HG02981 (cell line): ENCODE results near the gene BLID.

Source experiments
- ATAC-seq: cut with Tn5 transposase; IDR thresholded peaks from one replicate; pipeline ENCODE4 v1.9.1; 2021; ENCODE audit warnings: mild to moderate bottlenecking, moderate library complexity; ENCODE audit not compliant: unreplicated experiment

Gene BLID

DNA sequence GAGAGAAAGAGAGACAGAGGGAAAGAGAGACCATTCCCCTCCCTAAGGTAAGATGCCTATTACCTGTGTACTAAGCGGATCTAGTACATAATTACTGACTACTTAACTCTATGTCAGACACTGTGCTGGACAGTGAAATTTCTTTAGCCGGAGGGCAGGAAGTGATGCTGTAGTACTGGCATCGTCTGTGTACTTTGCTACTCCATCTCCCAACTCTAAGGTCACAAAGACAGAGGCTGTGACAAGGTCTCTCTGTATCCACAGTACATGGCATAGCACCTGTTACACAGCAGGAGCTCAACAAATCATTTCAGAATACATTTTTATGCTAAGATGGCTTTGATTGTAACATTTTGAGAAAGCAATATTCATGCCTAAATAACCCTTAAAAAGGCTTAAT, 9.0 kb downstream of the BLID start:
- ATAC-seq: no peak

DNA sequence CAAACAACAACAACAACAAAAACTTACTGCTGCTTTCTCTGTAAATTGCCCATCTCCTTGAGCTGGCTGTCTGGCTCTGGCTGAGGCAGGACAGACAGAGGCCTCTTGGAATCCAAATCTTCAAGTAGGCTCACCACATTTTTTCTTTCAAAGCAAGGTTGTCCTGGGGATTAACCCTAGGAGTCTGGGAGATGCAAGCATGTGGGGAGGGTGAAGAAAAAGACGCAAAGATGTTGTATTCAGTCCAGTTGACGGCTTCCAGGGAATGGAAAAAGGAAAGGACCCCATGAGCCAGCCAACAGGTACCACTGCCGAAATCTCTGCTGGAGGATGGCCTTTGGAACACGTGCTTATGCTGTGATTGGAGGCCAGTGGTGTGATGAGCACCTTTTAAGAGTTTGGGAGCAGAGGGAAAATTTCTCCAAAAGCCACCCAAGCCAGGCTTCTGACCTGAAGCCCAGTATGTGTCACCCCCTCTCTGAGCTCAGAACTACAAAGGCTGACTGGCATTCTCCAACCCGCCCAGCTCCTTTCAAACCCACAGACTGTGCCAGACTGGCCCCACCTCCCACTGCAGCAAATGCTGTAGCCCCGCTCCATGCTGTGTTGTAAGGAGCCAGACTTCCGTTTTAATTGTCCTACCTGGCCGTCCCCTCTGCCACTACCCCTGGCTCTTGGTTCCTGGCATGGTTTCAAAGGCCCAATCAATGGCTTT, 10.8 kb downstream of the BLID start:
- no peak for ATAC-seq

DNA sequence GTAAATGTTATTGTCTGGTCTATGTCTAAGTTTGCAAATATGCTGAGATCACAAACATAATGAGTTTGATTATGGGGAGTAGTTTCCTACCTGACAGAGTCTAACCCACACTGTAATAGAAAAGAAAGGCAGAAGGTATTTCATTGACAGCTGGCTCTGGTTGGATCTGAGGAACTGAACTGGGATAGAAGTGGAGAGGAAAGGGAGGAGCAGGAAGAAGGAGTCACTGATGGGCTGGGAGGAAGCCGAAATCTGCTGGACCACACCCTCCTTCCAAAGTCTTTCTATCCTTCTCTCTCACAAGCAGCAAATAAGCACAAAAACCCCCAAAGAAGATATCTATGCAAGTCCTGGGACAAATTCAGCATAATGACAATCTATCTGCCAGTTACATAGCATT, 11.7 kb downstream of the BLID start:
- ATAC-seq: no peak

DNA sequence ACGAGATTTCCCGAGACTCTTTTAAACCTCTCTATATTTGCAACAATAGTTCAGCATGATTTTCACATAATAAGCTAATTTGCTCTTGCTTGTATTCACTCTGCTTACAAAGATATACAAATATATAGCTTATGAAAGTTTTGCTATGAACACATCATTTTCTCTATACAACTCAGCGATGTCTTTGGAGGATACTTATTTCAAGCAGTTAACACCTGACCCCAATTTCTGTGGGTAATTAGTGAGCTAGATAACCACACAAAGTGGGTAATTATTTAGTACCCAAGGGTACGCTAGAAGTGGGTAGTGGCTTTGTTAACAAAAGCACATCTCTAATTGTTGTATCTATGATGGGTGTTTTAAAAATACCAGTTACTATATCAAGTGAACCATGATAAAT, 12.3 kb downstream of the BLID start:
- ATAC-seq: no peak

DNA sequence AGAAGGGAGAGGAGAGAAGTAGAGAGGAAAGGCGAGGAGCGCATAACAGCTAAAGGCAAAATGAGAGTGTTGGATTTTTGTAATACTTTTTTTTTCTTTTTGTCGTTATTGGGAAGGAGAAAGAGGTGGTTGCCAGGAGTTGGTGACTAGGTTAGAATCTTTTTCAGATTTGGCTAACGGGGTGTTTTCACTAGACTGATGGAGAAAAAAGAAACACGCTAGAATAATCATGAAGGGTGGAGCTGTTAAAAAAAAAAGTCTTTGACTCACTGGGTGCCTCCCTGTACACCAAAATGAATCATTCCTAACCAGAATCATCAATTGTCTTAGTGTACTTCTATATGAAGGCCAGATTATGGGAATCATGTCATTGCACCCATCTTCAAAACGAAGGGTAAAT, 12.7 kb downstream of the BLID start:
- ATAC-seq: no peak

DNA sequence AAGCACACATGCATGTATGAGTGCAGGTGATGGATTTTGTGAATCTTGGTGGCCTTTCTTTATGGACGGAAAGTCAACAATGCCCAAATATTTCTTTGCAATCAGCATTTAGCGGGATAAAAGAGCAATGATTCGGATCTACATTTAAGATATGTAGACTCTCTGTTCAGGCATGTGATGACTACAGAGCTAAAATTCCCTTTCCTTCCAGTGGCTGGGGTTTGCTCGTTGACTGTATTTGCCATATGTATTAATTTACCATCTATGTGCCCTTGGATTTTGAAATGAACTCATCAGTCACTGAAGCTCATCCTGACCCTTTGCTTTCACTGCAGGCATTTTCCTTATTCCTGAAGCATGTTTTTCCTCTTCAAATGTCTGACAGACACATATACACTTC, 13.6 kb downstream of the BLID start:
- no peak for ATAC-seq

DNA sequence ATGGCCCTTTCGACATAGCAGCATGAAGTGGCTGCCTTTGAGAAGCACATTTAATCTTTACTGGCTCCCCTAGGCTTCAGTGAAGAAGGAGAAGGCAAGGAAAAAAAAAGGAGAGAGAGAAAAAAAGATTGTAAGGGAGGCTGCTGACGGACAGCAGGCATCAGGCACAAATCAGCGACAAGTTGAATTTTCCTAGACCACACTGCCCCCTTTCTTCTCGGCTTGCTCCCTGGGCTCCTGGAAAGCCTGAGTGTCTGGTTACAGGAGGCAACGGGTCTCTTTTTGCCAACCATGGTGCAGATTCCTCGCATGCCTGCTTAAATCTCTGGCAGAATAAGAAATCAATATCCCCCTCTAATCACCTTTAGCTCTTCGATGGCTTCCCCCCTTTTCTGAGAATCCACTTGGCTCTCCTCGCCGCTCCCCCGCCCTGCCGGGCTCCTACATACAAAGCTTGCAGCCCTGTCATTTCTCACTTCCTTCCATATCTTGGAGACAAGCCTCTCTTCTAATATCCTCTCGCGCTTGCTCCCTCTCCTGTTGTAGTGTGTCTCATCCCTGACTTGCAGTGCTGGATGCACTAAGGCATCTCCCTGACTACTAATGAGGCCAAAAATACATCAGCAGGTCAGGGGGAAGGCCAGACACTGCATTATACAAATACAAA, 14.3 kb downstream of the BLID start:
- no peak for ATAC-seq

DNA sequence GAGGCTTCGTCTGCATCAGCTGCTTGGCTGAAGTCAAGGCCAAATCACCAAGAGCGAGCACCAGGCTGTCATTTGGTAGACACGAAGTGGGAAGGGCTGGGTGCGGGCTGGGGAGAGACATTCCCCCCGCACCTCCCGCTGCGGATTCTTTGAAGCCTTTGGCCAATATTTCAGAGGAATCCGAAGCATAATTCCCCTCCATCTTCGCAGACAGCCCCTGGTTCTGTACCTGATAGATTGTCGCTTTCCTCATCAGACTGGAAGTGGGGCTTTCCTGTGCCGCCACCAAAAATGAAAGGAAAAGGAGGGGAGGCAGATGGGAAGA, 15.3 kb downstream of the BLID start:
- no peak for ATAC-seq

DNA sequence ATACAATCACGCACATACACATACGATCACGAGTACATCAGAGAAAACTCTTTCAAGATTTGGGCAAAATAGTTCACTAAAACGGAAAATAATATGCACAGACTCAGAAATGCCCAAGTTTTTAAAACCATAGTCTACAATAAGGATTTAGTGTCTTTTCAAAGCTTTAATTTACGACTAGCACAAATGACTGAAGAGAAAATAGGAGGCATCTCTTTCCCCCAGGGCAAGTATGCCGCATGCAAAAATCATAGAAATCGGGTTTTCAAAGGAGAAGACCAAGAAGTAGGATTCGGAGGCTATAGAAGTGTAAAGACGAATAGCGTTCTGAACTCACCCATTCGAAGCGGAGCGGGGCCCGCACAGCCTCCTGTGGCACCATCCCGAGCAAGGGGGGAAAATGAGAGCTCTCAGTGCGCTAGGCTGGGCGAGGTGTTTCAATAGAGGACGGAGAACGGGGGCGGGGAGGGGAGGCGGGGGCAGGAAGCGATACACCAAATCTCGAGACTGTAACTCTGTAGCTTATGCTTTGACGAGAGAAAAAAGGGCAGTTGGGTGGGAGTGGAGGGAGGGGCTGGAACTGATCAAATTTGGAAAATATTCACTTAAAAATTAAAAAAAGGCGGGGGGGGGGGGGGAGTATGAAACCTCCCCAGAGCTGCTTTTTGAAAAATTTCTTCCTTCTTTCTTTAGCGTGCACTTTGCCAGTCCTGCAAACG, 15.8 kb downstream of the BLID start:
- no peak for ATAC-seq

DNA sequence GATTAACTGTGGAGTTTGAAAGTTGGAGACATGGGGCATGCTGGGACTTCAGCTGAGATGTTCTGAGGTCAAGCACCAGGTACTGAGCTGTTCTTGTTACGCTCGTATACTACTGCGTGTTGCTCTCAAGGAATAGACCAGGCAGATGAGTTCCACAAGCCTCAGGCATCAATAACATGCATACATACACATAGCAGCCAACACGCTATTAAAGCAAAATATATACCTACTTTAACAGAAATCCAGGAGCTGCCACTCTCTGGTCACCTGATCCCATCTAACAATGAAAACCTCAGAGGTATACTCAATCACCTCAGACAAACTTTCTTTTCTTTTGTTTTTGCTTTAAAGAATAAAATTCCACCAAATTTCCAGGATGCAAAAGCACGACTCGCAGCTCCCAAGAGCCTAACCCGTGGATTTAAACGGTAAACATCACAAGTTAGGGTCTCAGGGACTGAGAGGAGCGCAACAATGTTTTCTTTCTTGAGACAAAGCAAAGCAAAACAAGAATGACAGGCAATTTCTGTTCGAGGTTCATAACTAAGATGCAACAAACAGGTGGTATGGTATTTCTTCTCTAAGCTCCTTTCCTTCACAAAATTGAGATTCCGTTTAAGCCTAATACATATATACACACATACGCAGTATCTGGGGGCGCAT, 16.5 kb downstream of the BLID start:
- ATAC-seq: no peak

DNA sequence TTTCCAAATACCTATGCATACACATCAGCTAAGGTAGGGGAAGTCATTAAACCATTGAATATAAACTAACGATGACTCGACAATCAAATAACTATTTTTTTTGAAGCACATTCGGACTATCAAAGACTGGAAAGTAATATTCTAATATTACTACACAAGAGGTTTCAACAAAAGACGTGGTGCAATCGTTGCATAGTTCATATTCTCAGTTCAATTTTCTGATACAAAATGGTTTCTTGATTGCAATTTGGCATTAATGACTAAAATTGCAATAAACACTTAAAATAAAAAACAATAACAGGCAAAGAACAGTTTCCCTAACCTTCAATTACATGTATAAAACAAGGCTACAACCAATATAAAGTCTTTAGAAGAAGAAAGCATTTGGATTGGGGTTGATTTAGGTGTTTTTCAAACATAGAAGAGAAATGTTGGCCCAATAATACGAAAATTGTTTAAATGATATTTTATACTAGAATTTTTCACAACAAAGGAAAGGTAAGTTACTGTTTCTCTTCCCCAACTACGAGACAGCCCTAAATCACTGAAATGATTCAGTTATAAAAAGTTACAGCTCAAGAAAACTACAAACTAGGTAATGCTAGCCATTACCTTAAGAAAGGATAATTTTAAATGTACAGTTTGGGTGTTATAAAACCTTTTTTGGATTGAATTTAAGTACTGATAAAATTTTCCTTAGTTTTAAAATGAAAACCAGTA, 17.6 kb downstream of the BLID start:
- ATAC-seq: no peak

DNA sequence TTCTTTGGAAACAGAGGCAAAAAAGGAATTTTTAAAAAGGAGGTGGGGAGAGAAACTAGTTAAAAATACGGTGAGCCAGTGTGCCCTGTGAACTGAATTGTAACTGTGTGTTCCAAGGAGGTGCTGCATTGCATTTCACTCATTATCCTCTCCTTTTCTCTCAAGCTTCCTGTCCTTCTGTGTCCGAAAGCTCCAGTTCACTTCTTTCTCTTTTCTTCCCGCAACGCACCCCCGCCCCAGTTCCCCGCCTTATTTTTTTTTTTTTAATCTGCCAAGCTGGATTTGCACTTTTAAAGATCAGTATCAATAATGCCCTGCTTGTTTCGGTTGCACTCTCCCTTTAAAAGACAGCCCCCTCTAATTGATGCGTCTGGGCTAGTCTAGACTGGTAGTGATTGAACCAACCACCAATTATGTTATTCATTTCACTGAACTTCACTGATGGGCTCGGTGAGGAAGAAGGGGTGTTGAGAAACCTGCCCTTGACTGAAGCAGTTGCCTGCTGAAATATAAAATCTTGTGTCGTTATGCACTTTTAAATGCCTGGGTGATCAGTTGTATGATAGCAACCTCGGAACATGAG, 18.5 kb downstream of the BLID start:
- ATAC-seq: no peak

DNA sequence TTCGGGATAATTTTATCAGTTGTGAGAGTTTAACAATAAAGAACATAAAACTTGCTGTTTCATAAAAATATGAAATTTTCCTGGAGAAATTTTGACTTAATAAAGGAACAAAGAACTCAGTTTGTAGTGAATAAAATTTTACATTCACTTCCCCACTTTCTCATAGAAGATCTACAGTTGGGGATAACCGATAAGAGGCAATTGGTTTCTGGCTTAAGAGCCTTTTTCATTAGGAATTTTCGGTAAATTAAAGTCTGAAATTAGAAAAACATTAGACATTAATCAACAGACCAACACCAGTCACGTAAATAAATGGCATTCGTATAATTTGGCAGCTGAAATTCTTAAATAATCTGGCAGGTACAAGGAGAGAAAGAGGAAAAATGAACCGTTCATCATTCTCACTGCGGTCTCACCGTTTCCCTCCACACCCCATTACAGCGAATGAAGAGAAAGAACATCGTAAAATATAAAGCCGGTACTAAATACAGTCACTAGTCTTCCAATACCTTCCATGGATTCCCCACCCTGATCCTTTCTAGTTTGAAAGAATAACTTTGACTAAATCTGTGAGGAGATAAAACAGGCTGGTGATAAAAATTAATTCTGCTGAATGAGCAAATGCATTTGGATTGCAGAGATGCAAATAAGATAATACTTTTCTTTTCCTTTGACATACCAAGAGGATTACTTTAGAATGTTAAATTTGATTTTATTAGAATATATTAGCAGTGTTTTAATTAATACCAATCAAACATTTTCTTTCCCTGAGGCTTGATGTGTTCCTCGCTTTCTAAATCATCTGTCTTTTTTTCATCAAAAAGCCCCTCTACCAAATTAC, 19.5 kb downstream of the BLID start:
- no peak for ATAC-seq

DNA sequence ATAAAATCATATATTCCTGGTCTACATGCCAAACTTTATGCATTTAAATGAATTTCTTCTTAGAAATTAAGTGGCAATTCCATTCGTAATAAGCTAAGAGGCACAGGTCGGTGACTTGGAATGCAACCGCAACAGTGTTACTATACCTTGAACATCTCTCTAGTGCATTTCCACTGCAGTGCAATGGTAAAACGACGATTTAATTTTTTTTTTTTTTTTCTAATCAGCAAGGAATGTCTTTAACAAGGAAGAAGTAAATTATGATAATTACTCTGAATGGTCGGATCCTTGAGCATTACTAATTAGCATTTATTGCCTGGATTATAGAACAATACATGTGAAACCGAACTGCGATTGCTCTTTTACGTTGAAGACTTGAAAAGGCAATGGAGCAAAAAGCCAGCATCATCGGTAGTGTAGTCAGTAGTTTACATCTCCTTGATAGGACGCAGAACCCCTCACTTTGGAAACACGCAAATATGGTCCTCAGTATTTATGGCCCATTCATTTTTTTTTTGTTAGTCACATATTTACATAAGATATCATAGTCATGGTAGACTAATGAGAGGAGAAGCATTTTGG, 20.2 kb downstream of the BLID start:
- ATAC-seq: no peak

DNA sequence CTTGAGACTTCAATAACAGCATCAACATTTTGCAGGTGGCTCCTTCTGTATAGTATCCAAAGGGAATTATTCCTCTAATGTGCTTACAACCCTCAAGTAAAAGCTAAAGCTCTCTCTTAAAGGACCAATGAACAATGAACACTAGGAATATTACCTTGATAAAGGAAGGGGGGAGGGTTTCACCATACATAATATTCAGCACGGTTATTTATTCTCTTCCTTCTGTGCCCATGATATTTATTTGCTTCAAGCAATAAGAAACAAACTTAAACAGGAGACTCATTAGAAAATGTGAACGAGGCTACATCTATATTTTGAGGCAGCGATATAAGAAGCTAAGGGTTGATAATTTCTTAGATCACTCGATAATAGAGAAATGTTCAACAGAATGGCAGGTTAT, 21.2 kb downstream of the BLID start:
- ATAC-seq: no peak

DNA sequence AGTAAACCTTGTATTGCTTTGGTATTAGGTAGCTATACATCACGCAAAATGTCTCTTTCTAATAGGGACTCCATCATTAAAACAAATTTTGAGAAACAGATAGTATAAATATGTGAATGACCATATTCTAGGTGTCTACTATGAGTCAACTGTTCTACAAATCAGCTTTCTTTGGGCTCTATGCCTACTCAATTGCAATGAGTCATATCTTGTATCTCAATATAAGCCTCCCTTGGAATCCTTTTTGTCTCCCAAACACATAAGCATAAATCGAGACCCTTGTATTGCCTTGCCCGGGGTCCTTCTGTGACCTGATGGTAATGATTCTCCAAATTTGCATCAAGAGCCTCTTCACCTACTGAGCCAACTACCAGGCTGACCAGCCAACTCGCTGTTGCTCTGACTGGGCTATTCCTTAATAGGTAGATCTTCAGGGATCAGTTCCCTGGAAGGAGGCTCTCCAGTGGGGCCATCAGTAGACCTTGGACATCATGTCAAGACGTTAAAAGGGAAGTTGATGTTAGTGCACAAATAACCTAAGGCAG, 22.2 kb downstream of the BLID start:
- no peak for ATAC-seq

DNA sequence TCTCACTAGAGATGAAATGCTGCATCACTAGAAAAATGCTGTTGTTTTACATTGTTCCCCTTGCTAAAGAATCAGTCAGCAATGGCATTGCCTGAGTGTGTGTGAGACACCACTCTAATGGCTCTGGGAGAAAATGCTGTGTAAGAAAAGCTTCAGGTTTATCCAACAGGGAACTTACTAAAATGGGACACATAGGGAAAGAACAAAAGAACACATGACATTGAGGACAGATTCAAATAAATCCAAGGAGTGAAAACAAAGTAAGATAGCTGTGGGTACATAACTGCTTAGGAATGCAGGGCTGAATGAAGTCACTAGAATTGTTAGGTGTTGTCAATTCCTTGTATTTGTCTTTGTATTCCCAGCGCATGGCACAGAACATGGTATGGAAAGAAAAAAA, 24.2 kb downstream of the BLID start:
- ATAC-seq: no peak

DNA sequence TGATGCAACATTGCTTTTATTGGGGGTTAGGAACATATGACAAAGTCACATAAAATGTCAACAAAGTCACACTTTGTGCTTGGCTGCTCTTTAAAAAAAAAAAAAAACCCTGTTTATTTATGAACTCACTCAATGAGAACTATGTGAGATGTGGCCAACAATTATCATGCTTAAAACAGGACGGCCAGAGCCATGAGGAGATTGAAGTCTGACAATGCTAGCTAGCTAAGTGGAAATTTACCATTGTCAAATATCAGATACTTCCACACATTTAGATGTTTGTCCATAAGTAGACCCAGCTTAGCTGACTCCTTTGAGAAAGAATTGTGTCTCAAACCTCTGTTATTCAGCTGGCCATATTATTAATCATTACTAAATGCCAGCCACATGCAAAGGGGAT, 26.9 kb downstream of the BLID start:
- ATAC-seq: no peak

DNA sequence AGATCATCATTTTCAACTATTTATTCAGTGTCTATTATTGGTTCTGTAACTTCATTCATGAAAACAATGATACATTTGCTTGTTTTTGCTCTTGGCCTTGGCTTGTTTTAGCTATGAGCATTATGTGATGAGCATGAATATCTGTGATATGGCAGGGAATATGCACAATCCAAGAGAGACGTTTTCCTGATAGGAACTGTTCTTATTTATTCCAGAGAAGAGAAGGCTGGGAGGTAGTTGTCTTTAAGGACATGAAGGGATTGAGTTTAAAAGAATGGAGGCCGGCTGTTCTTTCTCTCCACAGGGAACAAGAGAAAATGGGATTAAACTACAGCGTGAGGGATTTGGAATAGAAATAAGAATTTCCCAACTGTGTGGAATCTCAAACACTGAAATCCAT, 30.3 kb downstream of the BLID start:
- ATAC-seq: no peak
